ENCODE measurements around the gene SCAI. TPM values are rescaled to one million over a fixed set of nuclear protein-coding genes. Genes with fewer than 3 reads are reported as not detected.

SCAI gene
- total RNA-seq, 1 donor from 2014 or later = 23.5 TPM

Other genes starting within 250 kb of the SCAI start
- gene GOLGA1, start 202.4 kb downstream of the SCAI start, total RNA-seq = 19.4 and 20.9 TPM in 2 replicates
- gene PPP6C, start 46.3 kb upstream of the SCAI start, total RNA-seq = 29.4 and 32.5 TPM in 2 replicates
- gene RABEPK, start 57.0 kb upstream of the SCAI start, total RNA-seq = 13.1 and 15.0 TPM in 2 replicates
- gene HSPA5, start 97.8 kb upstream of the SCAI start, total RNA-seq = 287 and 288 TPM in 2 replicates
- gene GAPVD1, start 118.3 kb upstream of the SCAI start, total RNA-seq = 46.0 and 49.5 TPM in 2 replicates

All from progenitor cell of endocrine pancreas (in vitro differentiated cells).